LoVo (cell line): ENCODE measurements around the gene CACNA2D2.

Source experiments
- DNase-seq: peaks from one replicate; pipeline ENCODE4 v3.0.0-alpha.2; 2016; ENCODE audit warnings: low spot score

CACNA2D2 gene

DNA sequence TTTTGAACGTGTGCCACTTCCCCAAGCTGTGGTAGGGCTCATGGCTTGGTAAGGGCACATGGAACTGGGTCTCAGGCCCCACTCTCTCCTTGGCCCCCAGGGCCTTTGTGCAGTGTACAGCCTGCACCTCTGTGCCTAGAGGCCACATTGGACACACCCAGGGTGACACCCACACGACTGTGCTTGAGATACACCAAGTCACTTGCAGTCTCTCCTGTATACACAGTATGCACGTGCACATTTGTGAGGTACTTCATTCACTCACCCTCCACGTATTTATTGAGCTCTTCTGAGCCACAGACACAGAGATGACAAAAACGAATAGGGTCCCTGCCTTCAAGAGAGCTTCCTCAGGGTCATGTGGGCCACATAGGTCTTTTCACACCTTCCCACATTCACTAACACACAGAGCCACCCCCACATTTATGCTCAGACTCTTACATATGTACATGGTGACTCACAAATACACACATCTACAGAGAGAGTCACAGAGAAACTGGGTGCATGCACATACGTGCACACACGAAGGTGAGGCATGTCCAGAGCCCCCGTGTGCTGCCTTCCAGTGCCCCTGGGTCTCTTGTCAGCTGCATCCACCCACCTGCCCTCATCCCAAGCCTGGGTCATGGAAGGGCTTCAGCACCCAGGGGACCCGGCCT, 134.3 kb downstream of the CACNA2D2 start:
- DNase-seq = no peak

DNA sequence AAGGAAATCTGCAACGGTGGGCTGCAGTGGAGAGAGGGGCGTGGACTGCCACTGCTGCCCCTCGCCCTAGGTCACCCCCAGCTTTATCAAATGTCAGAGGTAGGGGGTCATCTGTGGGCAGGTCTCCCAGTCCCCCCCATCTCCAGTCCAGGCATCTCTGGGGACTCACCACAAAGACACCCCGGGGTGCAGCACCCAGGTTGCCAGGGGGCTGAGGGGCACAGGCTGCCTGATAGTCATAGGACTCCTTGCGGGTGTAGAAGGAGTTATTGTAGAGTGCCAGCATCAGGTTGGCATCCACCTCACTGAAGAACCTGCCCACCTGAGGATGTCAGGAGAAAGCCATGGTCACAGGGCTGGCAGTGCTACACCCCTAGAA, 137.6 kb downstream of the CACNA2D2 start:
- DNase-seq = no peak

- DNase-seq = peak; percentile 91
Observed at GRCh38 chr3:50365080-50365841, 138.2 kb downstream of the CACNA2D2 start.

GRCh38 chr3:50364573-50365079, 138.8 kb downstream of the CACNA2D2 start:
- no peak for DNase-seq

- DNase-seq = no peak
Observed at GRCh38 chr3:50359760-50360110, 143.7 kb downstream of the CACNA2D2 start.

GRCh38 chr3:50358911-50359759, 144.3 kb downstream of the CACNA2D2 start, which contains the start of gene TMEM115:
Gene TMEM115 (minus strand): TSS chr3:50359521. CDS start chr3:50359063, 458 bp downstream.
- peak; percentile 98 for DNase-seq

DNA sequence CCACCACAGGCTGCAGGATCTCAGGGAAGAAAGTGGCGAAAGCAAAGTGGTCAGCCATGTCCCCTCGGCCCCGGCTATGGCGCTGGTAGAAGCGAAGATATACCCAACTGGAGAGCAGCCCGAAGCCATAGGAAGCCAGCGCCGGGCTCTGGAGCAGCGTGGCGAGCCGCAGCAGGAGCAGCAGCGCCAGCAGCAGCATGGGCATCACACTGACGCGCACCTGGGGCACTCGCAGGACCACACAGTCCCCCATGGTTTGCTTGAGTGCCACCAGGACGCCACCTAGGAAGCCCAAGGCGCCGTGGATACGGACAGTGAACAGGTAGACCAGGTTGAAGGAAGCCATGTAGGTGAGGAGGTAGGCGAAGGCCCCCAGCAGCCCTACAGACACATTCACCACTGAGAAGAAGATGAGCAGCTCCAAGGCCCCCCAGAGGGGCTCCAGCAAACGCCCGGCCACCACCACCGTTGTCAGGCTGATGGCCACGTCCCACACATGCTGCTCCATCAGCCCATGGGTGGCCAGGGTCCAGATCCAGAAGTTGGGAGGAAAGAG, 145.0 kb downstream of the CACNA2D2 start:
- no peak for DNase-seq

- no peak for DNase-seq
Observed at GRCh38 chr3:50357481-50357880, 146.0 kb downstream of the CACNA2D2 start.

- DNase-seq = no peak
Observed at GRCh38 chr3:50356553-50356952, 146.9 kb downstream of the CACNA2D2 start.

- no peak for DNase-seq
Observed at GRCh38 chr3:50355829-50356552, 147.4 kb downstream of the CACNA2D2 start.

DNA sequence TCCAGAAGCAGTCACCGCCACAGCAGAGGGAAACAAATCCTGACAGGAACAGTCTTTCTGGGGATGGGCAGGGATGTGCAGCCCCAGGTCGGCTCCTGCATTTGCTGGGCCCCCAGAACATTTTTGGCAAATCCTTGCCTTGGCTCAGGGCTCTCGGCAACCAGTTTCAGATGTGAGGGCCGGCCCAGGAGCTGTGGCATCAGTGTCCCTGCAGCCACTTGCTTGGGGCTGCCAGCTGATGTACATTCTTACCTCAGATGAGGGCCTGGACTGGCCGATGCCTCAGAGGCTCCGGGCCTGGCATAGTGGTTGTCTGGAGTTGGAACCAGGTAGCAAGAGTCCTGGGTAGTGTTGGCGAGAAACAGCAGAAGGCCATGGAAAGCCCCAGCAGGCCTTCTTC, 148.6 kb downstream of the CACNA2D2 start:
- no peak for DNase-seq

DNA sequence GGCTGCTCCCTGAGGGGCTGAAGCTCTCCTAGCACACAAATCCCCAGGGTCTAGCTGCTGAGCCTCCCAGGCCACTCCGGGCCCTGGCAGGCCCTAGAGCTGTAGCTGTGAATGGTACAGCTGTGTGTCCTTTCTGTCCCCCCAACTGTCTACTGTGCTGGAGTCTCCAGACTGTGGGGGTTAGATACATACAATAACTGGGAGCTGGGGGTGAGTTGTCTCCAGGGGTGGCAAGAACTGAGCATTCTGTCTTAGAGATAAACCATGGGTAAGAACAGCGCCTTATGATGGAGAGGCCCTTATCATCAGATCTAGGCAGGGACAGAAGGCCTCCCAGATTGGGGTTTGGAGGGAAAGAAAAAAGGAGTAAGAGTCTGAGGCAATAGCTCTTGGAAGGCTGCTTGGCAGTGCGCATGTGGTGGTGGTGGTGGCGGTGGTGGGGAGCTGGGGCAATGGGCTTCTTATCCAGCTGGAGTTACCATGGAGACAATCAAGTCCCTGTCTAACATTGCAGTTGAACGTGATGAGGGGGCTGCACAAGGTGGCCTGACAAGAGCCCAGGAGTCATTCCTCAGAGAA, 149.2 kb downstream of the CACNA2D2 start:
- no peak for DNase-seq

DNA sequence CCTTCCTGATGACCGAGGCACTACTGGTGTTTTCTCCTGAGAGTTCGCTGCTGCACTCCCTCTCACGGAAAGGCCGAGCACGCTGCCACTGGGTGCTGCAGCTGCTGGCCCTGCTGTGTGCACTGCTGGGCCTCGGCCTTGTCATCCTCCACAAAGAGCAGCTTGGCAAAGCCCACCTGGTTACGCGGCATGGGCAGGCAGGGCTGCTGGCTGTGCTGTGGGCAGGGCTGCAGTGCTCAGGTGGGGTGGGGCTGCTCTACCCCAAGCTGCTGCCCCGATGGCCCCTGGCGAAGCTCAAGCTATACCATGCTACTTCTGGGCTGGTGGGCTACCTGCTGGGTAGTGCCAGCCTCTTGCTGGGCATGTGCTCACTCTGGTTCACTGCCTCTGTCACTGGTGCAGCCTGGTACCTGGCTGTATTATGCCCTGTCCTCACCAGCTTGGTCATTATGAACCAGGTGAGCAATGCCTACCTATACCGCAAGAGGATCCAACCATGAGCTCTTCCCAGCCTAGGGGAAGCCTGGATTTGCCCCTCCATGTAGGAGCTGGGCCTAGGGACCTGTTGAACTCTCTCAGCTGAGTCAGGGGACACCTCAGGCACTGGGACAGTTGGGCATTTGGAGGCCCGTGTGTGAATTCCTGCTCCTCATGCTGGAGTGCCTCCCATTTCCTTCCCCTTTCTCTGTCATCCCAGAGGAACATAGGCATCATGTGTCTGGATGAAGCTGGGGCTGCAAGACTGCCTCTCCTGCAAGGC, 150.0 kb downstream of the CACNA2D2 start:
- no peak for DNase-seq

GRCh38 chr3:50352781-50353180, 150.7 kb downstream of the CACNA2D2 start:
- no peak for DNase-seq

DNA sequence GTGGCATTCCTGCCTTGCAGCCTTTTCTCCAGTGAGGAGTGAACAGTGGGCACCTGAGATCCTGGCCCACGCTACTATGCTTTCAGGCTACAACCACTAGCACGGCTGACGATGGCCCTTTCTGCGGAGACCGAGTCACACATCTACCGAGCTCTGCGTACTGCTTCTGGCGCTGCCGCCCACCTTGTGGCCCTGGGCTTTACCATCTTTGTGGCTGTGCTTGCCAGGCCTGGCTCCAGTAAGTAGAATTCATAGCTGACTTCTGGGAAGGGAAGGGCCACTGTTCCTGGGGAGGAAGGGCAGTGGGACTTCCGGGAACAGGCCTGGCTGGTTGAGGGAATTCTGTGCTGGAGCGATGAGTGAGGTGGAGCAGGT, 152.1 kb downstream of the CACNA2D2 start:
- no peak for DNase-seq

DNA sequence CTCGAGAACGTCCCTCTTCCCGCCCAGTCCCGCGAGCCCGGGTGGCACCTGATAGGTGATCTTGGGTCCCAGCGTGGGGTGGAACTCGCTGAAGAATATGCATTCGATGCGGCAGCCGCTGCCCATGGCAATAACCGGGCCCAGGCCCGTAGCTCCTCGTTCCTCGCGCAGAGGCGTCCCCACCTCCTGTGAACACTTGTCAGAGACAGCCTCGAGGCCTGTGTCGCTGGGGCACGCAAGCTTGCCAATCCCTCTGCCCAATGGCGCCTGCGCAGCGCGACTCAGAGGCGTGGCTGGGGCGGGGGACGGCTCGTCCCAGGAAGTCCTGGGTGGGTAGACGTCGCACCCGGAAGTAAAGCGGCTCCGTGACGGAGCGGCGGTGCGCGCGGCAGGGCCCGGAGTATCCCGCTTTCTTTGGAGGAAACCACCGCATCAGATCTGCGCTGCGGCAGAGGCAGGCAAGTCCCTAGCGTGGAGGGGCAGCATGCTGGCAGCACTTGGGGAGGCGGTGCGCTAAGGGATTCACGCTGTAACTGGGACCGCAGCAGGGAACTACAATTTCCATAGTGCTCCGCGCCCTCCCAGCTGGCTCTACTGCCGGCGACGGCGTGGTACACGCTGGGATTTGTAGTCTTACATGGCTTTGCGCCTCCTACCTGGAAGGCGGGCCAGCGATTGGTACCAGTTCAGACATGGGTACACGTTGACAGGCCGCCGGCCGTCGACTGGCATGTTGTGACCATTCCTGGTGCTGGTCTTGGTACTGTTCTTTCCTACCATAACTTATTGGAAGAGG, 152.7 kb downstream of the CACNA2D2 start, which contains the start of the genes CYB561D2 and NPRL2:
CYB561D2 (plus strand) TSS at position 336 of the 796 bp plus-strand sequence. CDS start 572 bp downstream, outside the sequence.
NPRL2 (minus strand) TSS at position 249 of the 796 bp plus-strand sequence; CDS start at position 126, 123 bp downstream.
- peak; percentile 96 for DNase-seq

- no peak for DNase-seq
Observed at GRCh38 chr3:50350213-50350526, 153.3 kb downstream of the CACNA2D2 start.

DNA sequence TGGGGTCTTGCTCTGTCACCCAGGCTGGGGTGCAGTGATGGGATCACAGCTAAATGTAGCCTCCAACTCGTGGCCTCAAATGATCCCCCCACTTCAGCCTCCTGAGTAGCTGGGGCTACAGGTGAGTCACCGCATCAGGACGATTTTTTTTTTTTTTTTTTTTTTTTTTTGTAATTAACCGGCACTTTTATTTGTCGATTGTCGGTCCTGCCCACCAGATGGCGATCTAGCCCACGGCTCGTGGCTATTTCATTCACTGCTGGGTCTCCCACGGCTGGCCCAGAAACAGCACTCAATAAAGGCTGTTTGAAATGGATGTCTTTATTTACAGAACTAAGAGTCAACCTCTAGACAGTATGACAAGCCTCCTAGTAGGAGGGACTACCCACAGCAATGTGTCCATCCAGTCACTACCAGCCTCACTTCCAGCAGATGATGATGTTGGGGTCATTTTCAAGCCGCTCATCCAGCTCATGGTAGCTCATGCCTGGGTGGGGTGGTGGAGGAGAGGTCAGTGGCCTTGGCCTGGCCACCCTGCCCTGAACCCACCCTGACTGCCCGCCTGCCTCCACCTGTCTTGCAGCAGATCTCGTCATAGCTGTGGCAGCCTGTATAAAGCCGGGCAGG, 156.1 kb downstream of the CACNA2D2 start:
- DNase-seq = peak; percentile 64
